GM23338 (cell line): Measurements from ENCODE around the gene PHF1. TPM values are rescaled to one million over a fixed set of nuclear protein-coding genes. Genes with fewer than 3 reads are reported as not detected.
A peak's percentile ranks its signal among the peaks of the same experiment; 100 is the strongest.

Source experiments
- ATAC-seq: fragments of 200-7000 bp; cut with Tn5 transposase; 3 replicates; pipeline ENCODE4 v1.9.1; 2020
- DNase-seq: peaks from one replicate; pipeline ENCODE4 v3.0.0-alpha.2; 2015; ENCODE audit warnings: low spot score
- H2AFZ ChIP-seq: fragments of 200-600 bp; sonication (generic); 2 replicates; pipeline ENCODE4 v1.8.0; 2016; ENCODE audit warnings: antibody characterized with exemption, mild to moderate bottlenecking, moderate library complexity
- H3F3A ChIP-seq: fragments of 200-600 bp; sonication (generic); replicated peaks from 2 replicates; pipeline ENCODE4 v1.8.0; 2017; ENCODE audit warnings: antibody characterized with exemption, mixed run types, low read depth
- H3K27ac ChIP-seq: fragments of 200-600 bp; sonication (generic); 2 replicates; pipeline ENCODE4 v1.6.1; 2016; ENCODE audit warnings: low read depth
- H3K27me3 ChIP-seq: fragments of 200-600 bp; sonication (generic); 2 replicates; pipeline ENCODE4 v1.8.0; 2016; ENCODE audit warnings: mild to moderate bottlenecking, mixed run types, moderate library complexity; ENCODE audit not compliant: insufficient read depth
- H3K36me3 ChIP-seq: fragments of 200-600 bp; sonication (generic); 2 replicates; pipeline ENCODE4 v1.8.0; 2016; ENCODE audit warnings: mild to moderate bottlenecking; ENCODE audit not compliant: insufficient read depth
- H3K4me1 ChIP-seq: fragments of 200-600 bp; sonication (generic); 2 replicates; pipeline ENCODE4 v1.8.0; 2016; ENCODE audit warnings: mild to moderate bottlenecking, moderate library complexity; ENCODE audit not compliant: insufficient read depth
- H3K4me2 ChIP-seq: fragments of 200-600 bp; sonication (generic); 2 replicates; pipeline ENCODE4 v1.7.1; 2017; ENCODE audit warnings: mixed run types
- H3K4me3 ChIP-seq: fragments of 200-600 bp; sonication (generic); 2 replicates; pipeline ENCODE4 v1.6.1; 2016; ENCODE audit warnings: mixed run types
- H3K79me2 ChIP-seq: fragments of 200-600 bp; sonication (generic); replicated peaks from 2 replicates; pipeline ENCODE4 v1.8.0; 2017; ENCODE audit warnings: mild to moderate bottlenecking; ENCODE audit not compliant: insufficient read depth
- H3K9me2 ChIP-seq: fragments of 200-600 bp; sonication (generic); 2 replicates; pipeline ENCODE4 v1.8.0; 2017; ENCODE audit not compliant: insufficient read depth
- H4K20me1 ChIP-seq: fragments of 200-600 bp; sonication (generic); replicated peaks from 2 replicates; pipeline ENCODE4 v1.8.0; 2017; ENCODE audit warnings: mild to moderate bottlenecking; ENCODE audit not compliant: insufficient read depth
- H3K27ac Mint-ChIP-seq: 2 replicates; pipeline ENCODE4 v1.8.0; 2020; ENCODE audit warnings: inconsistent platforms, mild to moderate bottlenecking, moderate library complexity, mixed read lengths
- H3K27me3 Mint-ChIP-seq: 3 replicates; pipeline ENCODE4 v1.8.0; 2022; ENCODE audit warnings: low read depth, mild to moderate bottlenecking, moderate library complexity, mixed read lengths, inconsistent platforms; ENCODE audit not compliant: insufficient read depth, poor library complexity
- H3K36me3 Mint-ChIP-seq: 3 replicates; pipeline ENCODE4 v1.8.0; 2021; ENCODE audit warnings: low read depth, mild to moderate bottlenecking, inconsistent platforms, moderate library complexity, mixed read lengths
- H3K4me1 Mint-ChIP-seq: 3 replicates; pipeline ENCODE4 v1.8.0; 2020; ENCODE audit warnings: mild to moderate bottlenecking, inconsistent platforms, mixed read lengths
- H3K4me3 Mint-ChIP-seq: 3 replicates; pipeline ENCODE4 v1.8.0; 2021; ENCODE audit warnings: moderate library complexity, mild to moderate bottlenecking, inconsistent platforms, mixed read lengths
- H3K9me3 Mint-ChIP-seq: 3 replicates; pipeline ENCODE4 v1.8.0; 2020; ENCODE audit warnings: moderate library complexity, mild to moderate bottlenecking, inconsistent platforms, mixed read lengths
- CREB1 ChIP-seq: fragments of 250-450 bp; sonication (Bioruptor Pico); IDR thresholded peaks from 2 replicates; pipeline ENCODE4 v1.5.0; 2020; ENCODE audit warnings: low read depth, mild to moderate bottlenecking, moderate library complexity
- EZH2 ChIP-seq: fragments of 200-600 bp; sonication (generic); IDR thresholded peaks from one replicate; pipeline ENCODE4 v1.8.0; 2017; ENCODE audit warnings: antibody characterized with exemption, mild to moderate bottlenecking, low read depth; ENCODE audit not compliant: unreplicated experiment
- EZH2phosphoT487 ChIP-seq: fragments of 200-600 bp; sonication (generic); IDR thresholded peaks from one replicate; pipeline ENCODE4 v1.8.1; 2018; ENCODE audit warnings: antibody characterized with exemption; ENCODE audit not compliant: unreplicated experiment
- JUNB ChIP-seq: IDR thresholded peaks from one replicate; pipeline ENCODE4 v1.6.1; 2016; ENCODE audit warnings: antibody characterized with exemption; ENCODE audit not compliant: unreplicated experiment
- NANOG ChIP-seq: IDR thresholded peaks from 2 replicates; pipeline ENCODE4 v1.6.1; 2016; ENCODE audit warnings: antibody characterized with exemption, borderline replicate concordance
- POLR2AphosphoS5 ChIP-seq: IDR thresholded peaks from 2 replicates; pipeline ENCODE4 v1.6.1; 2016; ENCODE audit warnings: antibody characterized with exemption, low read depth
- STAT1 ChIP-seq: IDR thresholded peaks from one replicate; pipeline ENCODE4 v1.6.1; 2016; ENCODE audit warnings: antibody characterized with exemption; ENCODE audit not compliant: unreplicated experiment
- ZNF114 ChIP-seq: fragments of 250-450 bp; sonication (Bioruptor Pico); IDR thresholded peaks from 2 replicates; pipeline ENCODE4 v1.5.0; 2020; ENCODE audit warnings: mild to moderate bottlenecking, moderate library complexity
- ZNF331 ChIP-seq: fragments of 250-450 bp; sonication (Bioruptor Pico); IDR thresholded peaks from 2 replicates; pipeline ENCODE4 v1.5.0; 2020; ENCODE audit warnings: low read depth, mild to moderate bottlenecking, moderate library complexity
- polyA plus RNA-seq: library from polyadenylated mRNA; unstranded; fragments of >200 nt; fragmentation: Nextera tagmentation; extraction: Ambion mirVana; gene quantifications from 2 replicates; pipeline ENCODE4 v1.2.1, GENCODE V29; 2016
- total RNA-seq: library from RNA; depleted of rRNA; stranded (reverse); fragments of >200 nt; shearing (Covaris generic); gene quantifications from 2 replicates; pipeline ENCODE4 v1.2.3, GENCODE V29; 2014
- TF ChIP-seq, protein P1 (sequence below): fragments of 250-450 bp; sonication (Bioruptor Pico); IDR thresholded peaks from 2 replicates; pipeline ENCODE4 v1.5.0; 2020; ENCODE audit warnings: mild to moderate bottlenecking, moderate library complexity
- TF ChIP-seq, protein P2 (sequence below), 2 experiments: fragments of 200-600 bp in 1 of 2; sonication (generic) in 1 of 2; conservative IDR thresholded peaks; 2 replicates each; pipeline versions ENCODE4 v1.5.1 to v1.6.1; 2016 to 2017; ENCODE audit warnings: antibody characterized with exemption in 2 of 2, low read depth in 2 of 2, mild to moderate bottlenecking in 2 of 2, moderate library complexity in 1 of 2
- TF ChIP-seq, protein P3 (sequence below): IDR thresholded peaks from 2 replicates; pipeline ENCODE4 v1.6.1; 2016; ENCODE audit warnings: antibody characterized with exemption
- TF ChIP-seq, protein P4 (sequence below): IDR thresholded peaks from one replicate; pipeline ENCODE4 v1.6.1; 2018; ENCODE audit warnings: antibody characterized with exemption; ENCODE audit not compliant: unreplicated experiment

Gene PHF1
- total and polyA plus RNA-seq, 2 experiments from 2014 or later, result 29.4 to 46.7 TPM

GRCh38 chr6:33455051-33455450 is 44.2 kb downstream of the PHF1 start:
- H3K4me1 ChIP-seq, result peaks cover 4% of the 10 kb centered on the region; the same call in 1 of the 2 replicates
- no peaks in the 10 kb centered on the region for H3K9me2 ChIP-seq
- no peaks in the 10 kb centered on the region; the same call in 1 of the 2 replicates for H4K20me1 ChIP-seq
- peaks cover 7% of the 10 kb centered on the region; the same call in 2 of the 3 replicates for H3K9me3 Mint-ChIP-seq
- H3K27ac Mint-ChIP-seq, result peak overlapping the region; percentile 80
- H3K4me3 ChIP-seq, result peak overlapping the region; percentile 81
- H3K27me3 Mint-ChIP-seq, result peaks cover 20% of the 10 kb centered on the region
- H3K4me3 Mint-ChIP-seq, result peak overlapping the region; percentile 97
- H2AFZ ChIP-seq, result no peak overlapping the region
- peak overlapping the region; percentile 93 for H3K4me2 ChIP-seq
- peaks cover 8% of the 10 kb centered on the region for H3F3A ChIP-seq
- peaks cover 53% of the 10 kb centered on the region for H3K36me3 Mint-ChIP-seq
- DNase-seq, result no peak
- peaks cover 14% of the 10 kb centered on the region for H3K79me2 ChIP-seq
- peak overlapping the region; percentile 39; the same call in 1 of the 2 replicates for H3K27ac ChIP-seq
- peaks cover 22% of the 10 kb centered on the region for H3K4me1 Mint-ChIP-seq
- TF ChIP-seq, protein P1, sequence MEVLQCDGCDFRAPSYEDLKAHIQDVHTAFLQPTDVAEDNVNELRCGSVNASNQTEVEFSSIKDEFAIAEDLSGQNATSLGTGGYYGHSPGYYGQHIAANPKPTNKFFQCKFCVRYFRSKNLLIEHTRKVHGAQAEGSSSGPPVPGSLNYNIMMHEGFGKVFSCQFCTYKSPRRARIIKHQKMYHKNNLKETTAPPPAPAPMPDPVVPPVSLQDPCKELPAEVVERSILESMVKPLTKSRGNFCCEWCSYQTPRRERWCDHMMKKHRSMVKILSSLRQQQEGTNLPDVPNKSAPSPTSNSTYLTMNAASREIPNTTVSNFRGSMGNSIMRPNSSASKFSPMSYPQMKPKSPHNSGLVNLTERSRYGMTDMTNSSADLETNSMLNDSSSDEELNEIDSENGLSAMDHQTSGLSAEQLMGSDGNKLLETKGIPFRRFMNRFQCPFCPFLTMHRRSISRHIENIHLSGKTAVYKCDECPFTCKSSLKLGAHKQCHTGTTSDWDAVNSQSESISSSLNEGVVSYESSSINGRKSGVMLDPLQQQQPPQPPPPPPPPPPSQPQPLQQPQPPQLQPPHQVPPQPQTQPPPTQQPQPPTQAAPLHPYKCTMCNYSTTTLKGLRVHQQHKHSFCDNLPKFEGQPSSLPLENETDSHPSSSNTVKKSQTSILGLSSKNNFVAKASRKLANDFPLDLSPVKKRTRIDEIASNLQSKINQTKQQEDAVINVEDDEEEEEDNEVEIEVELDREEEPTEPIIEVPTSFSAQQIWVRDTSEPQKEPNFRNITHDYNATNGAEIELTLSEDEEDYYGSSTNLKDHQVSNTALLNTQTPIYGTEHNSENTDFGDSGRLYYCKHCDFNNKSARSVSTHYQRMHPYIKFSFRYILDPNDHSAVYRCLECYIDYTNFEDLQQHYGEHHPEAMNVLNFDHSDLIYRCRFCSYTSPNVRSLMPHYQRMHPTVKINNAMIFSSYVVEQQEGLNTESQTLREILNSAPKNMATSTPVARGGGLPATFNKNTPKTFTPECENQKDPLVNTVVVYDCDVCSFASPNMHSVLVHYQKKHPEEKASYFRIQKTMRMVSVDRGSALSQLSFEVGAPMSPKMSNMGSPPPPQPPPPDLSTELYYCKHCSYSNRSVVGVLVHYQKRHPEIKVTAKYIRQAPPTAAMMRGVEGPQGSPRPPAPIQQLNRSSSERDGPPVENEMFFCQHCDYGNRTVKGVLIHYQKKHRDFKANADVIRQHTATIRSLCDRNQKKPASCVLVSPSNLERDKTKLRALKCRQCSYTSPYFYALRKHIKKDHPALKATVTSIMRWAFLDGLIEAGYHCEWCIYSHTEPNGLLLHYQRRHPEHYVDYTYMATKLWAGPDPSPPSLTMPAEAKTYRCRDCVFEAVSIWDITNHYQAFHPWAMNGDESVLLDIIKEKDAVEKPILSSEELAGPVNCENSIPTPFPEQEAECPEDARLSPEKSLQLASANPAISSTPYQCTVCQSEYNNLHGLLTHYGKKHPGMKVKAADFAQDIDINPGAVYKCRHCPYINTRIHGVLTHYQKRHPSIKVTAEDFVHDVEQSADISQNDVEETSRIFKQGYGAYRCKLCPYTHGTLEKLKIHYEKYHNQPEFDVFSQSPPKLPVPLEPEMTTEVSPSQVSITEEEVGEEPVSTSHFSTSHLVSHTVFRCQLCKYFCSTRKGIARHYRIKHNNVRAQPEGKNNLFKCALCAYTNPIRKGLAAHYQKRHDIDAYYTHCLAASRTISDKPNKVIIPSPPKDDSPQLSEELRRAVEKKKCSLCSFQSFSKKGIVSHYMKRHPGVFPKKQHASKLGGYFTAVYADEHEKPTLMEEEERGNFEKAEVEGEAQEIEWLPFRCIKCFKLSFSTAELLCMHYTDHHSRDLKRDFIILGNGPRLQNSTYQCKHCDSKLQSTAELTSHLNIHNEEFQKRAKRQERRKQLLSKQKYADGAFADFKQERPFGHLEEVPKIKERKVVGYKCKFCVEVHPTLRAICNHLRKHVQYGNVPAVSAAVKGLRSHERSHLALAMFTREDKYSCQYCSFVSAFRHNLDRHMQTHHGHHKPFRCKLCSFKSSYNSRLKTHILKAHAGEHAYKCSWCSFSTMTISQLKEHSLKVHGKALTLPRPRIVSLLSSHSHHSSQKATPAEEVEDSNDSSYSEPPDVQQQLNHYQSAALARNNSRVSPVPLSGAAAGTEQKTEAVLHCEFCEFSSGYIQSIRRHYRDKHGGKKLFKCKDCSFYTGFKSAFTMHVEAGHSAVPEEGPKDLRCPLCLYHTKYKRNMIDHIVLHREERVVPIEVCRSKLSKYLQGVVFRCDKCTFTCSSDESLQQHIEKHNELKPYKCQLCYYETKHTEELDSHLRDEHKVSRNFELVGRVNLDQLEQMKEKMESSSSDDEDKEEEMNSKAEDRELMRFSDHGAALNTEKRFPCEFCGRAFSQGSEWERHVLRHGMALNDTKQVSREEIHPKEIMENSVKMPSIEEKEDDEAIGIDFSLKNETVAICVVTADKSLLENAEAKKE (CRISPR knock-in tag), result no peak
- TF ChIP-seq POLR2AphosphoS5, result no peak
- no peak for TF ChIP-seq ZNF331 (CRISPR knock-in tag)
- TF ChIP-seq EZH2phosphoT487, result no peak
- no peak for TF ChIP-seq STAT1
- no peak for TF ChIP-seq NANOG
- TF ChIP-seq, protein P2, sequence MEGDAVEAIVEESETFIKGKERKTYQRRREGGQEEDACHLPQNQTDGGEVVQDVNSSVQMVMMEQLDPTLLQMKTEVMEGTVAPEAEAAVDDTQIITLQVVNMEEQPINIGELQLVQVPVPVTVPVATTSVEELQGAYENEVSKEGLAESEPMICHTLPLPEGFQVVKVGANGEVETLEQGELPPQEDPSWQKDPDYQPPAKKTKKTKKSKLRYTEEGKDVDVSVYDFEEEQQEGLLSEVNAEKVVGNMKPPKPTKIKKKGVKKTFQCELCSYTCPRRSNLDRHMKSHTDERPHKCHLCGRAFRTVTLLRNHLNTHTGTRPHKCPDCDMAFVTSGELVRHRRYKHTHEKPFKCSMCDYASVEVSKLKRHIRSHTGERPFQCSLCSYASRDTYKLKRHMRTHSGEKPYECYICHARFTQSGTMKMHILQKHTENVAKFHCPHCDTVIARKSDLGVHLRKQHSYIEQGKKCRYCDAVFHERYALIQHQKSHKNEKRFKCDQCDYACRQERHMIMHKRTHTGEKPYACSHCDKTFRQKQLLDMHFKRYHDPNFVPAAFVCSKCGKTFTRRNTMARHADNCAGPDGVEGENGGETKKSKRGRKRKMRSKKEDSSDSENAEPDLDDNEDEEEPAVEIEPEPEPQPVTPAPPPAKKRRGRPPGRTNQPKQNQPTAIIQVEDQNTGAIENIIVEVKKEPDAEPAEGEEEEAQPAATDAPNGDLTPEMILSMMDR (conservative IDR thresholded peaks at IDR 0.05; ENCODE audit: low read depth in 2 of 2), result no peak
- TF ChIP-seq, protein P3, sequence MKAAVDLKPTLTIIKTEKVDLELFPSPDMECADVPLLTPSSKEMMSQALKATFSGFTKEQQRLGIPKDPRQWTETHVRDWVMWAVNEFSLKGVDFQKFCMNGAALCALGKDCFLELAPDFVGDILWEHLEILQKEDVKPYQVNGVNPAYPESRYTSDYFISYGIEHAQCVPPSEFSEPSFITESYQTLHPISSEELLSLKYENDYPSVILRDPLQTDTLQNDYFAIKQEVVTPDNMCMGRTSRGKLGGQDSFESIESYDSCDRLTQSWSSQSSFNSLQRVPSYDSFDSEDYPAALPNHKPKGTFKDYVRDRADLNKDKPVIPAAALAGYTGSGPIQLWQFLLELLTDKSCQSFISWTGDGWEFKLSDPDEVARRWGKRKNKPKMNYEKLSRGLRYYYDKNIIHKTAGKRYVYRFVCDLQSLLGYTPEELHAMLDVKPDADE, result no peak
- TF ChIP-seq, protein P4, sequence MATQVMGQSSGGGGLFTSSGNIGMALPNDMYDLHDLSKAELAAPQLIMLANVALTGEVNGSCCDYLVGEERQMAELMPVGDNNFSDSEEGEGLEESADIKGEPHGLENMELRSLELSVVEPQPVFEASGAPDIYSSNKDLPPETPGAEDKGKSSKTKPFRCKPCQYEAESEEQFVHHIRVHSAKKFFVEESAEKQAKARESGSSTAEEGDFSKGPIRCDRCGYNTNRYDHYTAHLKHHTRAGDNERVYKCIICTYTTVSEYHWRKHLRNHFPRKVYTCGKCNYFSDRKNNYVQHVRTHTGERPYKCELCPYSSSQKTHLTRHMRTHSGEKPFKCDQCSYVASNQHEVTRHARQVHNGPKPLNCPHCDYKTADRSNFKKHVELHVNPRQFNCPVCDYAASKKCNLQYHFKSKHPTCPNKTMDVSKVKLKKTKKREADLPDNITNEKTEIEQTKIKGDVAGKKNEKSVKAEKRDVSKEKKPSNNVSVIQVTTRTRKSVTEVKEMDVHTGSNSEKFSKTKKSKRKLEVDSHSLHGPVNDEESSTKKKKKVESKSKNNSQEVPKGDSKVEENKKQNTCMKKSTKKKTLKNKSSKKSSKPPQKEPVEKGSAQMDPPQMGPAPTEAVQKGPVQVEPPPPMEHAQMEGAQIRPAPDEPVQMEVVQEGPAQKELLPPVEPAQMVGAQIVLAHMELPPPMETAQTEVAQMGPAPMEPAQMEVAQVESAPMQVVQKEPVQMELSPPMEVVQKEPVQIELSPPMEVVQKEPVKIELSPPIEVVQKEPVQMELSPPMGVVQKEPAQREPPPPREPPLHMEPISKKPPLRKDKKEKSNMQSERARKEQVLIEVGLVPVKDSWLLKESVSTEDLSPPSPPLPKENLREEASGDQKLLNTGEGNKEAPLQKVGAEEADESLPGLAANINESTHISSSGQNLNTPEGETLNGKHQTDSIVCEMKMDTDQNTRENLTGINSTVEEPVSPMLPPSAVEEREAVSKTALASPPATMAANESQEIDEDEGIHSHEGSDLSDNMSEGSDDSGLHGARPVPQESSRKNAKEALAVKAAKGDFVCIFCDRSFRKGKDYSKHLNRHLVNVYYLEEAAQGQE, result no peak
- no peak for TF ChIP-seq CREB1 (CRISPR knock-in tag)
- TF ChIP-seq EZH2, result no peak
- no peak for TF ChIP-seq ZNF114 (CRISPR knock-in tag)
- no peak for TF ChIP-seq JUNB
- no peak for ATAC-seq
- H3K27me3 ChIP-seq, result no peaks in the 10 kb centered on the region
- H3K36me3 ChIP-seq, result no peaks in the 10 kb centered on the region
